GM18499 (cell line): ENCODE measurements around the gene KRT27.

Source experiments
- ATAC-seq: cut with Tn5 transposase; IDR thresholded peaks from one replicate; pipeline ENCODE4 v1.9.1; 2021; ENCODE audit warnings: moderate number of reproducible peaks; ENCODE audit not compliant: insufficient read depth, unreplicated experiment

Gene KRT27

DNA sequence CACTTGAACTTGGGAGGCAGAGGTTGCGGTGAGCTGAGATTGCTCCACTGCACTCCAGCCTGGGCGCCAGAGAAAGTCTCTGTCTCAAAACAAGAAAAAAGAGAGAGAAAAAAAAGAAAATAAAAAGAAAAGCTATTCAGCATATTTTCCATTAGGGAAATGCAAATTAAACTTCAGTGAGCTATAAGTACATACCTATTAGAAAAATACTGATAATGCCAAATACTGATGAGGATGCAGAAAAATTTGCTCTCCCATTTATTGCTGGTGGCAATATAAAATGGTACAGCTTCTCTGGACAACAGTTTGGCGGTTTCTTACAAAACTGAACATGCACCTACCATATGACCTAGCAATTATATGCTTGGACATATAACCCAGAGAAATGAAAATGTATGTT, 30.3 kb upstream of the KRT27 start:
- ATAC-seq, result no peak

DNA sequence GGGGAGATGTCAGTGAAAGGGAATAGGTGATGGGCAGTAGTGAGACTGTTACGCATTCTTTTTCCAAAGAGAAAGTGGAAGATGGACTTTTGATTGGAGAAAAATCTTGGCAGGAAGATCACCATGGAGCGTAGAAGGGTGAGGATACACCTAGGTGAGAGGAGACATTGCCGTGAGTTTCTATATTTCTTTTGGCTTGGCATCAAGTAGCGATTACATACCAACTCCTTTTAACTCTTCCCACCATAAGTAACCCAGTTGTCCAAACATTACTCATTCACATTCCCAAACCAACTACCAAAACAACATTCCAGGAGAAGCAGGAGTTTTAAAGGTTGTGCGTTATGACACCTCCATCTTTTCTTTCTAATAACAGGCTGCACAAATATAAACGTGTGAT, 28.1 kb upstream of the KRT27 start:
- no peak for ATAC-seq

- no peak for ATAC-seq
Measured at GRCh38 chr17:40809721-40810421, 27.5 kb upstream of the KRT27 start.

- no peak for ATAC-seq
Measured at GRCh38 chr17:40806131-40806530, 23.8 kb upstream of the KRT27 start.

DNA sequence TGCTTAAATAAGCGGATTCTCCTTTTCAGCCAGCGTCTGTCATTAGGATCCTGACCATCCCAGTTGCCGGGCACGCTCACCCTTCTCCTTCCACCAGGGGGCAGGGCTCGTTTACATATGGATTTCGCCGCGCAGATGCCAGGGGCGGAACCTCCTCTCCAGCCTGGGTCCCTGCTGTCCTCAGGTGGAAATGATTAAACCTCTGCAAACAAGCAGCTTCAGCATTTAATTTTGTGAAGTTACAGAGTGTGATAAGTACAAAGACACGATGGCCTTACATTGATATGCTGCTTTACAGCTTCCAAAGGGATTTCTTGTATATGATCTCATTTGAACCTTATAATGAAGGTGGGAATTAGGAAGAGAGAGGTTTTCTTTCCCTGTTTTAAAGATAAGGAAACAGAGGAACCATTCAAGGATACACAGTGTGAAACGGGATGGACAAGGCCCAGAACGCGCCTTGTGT, 21.3 kb upstream of the KRT27 start:
- no peak for ATAC-seq

DNA sequence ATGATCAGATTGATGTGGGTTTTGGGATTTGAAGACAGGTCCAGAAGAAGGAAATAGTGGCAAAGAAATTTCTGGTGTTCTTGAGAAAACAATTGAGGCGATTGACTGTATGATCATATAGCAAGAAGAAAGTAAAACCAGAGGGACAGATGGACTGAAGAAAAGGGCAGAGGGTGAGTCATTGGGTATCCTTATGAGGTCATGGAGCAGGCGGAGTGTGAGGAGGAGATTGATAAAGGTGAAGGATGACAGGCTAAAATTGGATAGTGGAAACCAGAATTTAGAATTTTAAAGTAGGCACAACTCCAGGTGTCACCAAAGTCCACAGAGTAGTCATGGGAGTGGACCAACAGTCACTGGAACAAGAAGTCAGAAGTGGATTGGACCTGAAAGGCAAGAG, 18.8 kb upstream of the KRT27 start:
- no peak for ATAC-seq

- ATAC-seq, result no peak
Measured at GRCh38 chr17:40800381-40800780, 18.0 kb upstream of the KRT27 start.

DNA sequence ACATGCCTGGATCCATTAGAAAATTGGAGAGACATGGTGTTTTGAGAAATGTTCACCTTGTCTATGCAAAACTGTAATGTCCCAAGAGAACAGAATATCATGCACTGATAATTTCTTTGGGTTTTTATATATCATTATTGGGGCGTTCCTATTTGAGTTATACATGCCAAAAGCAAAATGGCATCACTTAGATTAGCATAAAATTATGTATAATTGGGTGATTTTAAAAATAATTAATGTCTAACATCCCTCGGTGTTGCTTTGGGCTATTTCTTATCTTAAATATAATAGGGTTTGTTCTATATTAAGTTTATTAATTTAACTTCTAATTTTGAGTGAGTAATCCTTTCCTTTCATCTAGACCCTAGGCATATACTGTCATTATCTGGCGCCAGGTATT, 17.5 kb upstream of the KRT27 start, which contains the start of gene KRT28:
Gene KRT28, minus strand, starts transcription at position 101 of the 400 bp plus-strand sequence. Its CDS starts 66 bp downstream, at position 35.
- ATAC-seq, result no peak

GRCh38 chr17:40796846-40797245, 14.5 kb upstream of the KRT27 start:
- no peak for ATAC-seq

GRCh38 chr17:40795019-40795667, 12.8 kb upstream of the KRT27 start:
- no peak for ATAC-seq

- no peak for ATAC-seq
Measured at GRCh38 chr17:40794466-40794865, 12.1 kb upstream of the KRT27 start.

GRCh38 chr17:40793832-40794231, 11.5 kb upstream of the KRT27 start:
- ATAC-seq, result no peak

DNA sequence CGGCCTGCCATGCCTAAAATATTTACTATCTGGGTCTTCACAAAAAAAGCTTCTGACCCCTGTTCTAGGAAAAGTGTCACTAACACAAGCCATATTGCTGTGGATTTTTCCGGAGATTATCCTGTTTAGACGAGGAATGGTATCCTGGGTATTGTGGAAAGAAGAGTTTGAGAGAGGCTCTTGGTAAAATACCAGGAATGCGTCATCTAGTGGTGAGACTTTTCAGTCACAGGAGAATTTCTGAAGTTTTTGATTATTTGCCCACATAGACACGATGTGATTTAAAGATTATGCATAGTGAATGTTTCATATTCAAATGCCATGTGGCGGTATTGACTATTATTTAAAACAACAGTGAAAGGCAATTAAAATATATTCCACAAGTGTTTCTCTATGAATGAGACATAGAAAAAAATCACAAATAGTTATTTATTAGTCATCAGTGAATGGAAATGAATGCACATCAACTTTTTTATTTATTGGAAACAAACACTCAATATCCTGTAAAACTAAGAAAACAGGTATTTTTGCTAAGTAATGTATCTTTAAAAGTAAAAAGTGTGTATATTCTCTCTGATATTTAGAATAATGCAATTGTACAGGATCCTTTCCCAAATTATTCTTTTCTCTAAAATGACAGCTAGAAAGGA, 9.6 kb upstream of the KRT27 start:
- ATAC-seq, result no peak

DNA sequence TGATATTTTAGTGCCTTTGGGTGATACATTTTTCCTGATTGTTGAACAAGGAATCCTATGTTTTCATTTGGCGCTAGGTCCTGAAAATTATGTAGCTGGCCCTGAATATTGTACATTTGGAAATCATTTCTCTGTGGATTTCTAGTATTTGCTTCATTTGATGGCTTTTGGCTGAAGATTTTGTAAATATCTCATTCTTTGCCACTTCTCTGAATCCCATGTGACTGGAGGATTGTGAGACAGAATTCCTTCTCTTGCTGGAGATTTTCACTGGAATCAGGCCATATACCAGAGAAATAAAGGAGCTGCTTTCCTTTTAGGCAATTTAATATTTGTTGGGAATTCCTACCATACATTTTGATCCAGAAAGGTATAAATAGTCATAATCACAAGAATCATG, 8.8 kb upstream of the KRT27 start:
- ATAC-seq, result no peak

DNA sequence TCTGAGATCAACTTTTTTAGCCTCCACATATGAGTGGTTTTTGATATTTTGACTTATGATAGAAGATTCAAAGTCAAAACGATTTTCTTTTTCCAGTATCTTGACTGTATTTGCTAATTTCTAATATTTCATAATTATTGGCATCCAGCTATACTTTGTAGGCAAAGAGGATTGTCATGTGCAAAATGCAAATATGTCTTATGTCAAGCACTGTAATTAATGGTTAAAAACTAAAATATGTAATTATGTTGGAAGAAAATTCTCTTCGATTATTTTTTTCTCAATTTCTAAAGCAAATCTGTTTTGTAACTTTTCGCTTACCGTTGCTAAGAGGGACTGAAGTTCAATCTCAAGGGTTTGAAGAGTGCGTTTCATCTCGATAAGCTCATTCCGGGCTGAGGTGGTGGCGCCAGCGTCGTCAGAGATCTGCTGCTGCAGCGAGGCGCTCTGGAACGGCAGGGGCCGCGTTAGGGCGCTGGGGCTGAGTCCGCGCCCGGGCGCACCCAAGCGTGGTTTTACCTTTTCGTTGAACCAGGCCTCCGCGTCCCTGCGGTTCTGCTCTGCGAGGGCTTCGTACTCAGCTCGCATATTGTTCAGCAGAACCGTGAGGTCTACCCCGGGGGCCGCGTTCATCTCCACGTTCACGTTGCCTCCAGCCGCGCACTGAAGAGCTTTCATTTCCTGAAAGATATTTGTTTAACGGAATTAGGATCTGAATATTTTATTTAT, 3.0 kb downstream of the KRT27 start:
- no peak for ATAC-seq

DNA sequence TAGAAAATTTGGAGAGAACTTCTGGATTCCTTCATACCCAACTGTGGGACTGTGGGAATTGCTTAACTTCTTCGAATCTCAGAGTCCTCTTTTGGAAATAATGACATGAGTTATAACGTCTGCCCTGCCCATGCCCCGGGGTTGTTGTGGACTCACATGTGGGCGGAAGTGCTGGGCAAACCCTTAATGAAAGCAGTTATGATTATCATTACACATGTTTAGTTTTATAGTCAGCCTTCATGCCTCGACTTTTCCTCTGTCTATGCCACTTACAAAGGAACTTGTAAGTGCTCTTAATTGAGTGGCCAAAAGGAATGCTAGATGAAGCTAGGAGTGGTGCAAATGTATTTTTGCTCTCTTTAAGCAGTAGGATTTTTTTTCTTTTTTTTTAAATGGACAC, 3.9 kb downstream of the KRT27 start:
- ATAC-seq, result no peak

DNA sequence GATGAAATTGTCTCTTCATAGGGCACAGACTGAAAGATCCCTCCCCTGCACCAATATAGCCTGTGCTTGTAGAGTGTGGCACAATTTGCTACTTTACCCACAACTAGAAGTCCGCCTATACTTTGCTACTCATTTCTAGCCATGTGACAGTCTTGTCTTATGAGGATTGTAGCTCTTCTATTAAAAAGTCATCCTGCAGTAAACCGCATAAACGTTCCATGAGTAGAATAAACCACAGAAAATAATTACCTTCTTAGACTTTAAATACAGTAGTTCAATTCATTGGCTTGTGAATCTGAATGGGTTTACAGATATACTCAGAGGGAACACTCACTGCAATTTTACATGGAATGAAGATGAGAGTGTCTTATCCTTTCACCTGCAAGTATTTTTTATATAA, 4.4 kb downstream of the KRT27 start:
- no peak for ATAC-seq

GRCh38 chr17:40777459-40777858, 4.9 kb downstream of the KRT27 start:
- ATAC-seq, result no peak

DNA sequence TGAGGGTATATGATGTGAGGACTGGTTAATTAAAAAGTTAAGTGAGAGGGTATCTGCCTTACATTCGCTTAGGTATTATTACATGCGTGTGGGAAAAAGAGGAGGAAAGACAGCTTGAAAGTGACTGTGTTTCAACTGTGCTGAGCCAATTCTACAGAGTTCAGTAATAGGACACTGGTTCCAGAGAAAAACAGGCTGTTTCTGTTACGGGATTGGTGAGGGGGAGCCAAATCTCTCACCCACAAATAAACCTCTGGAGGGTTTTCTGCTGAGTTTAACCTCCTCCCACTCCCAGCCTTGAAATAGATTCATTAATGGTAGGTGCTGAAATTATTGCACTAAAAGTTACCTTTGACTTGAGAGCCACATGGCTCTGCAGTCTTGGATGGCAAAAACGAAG, 6.4 kb downstream of the KRT27 start:
- ATAC-seq, result no peak

DNA sequence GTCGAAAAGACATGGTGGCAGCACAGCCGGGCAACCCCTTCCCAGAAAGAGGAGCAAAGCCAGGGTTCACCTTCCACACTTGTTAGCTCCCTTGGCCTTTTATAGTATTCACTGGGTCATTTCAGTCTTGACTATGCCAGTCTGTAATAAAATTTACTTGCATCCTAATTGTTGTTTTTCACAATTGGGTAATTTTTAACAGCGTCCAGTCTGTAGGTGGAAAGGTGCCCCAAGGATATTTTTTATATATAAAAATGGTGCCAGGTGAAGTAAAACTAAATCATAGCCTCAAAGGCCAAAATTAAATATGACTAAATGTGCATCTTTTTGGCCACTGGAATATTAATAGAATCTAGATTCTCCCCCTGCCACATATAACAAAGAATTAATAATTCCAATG, 10.2 kb downstream of the KRT27 start, which contains the start of gene KRT26:
Gene KRT26, minus strand, starts transcription at position 101 of the 400 bp plus-strand sequence. Its CDS starts 88 bp downstream, at position 13.
- ATAC-seq, result no peak

DNA sequence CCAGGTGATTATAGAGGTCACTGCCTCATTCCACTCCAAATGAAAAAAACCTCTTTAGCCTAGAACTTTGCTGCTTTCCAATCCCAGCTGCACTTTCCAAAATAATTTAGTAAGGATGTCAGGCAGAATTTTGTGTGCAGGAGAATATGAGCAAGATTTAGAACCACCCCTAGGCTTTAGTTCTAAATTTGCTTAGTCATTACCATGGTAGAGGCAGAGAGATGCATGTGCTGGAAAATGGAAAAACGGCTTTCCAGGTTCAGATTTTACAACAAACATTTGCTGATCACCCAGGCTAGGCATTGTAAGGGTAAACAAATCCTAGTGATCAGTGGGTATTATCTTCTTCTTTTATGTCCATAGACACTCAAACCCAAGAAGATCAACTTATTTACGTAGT, 16.7 kb downstream of the KRT27 start:
- ATAC-seq, result no peak
